Duodenal mucosa (tissue), 2 donors: Measurements from ENCODE around the gene APOB.

Experiments
- H3K27ac ChIP-seq: one replicate; pipeline ENCODE4 v1.7.0; 2013; ENCODE audit warnings: low read depth, low read length
- H3K27me3 ChIP-seq, 2 donors: one replicate each; pipeline ENCODE4 v1.7.0; 2013; ENCODE audit warnings: low read length in 2 of 2, control low read depth in 1 of 2; ENCODE audit not compliant: insufficient read depth in 2 of 2, control insufficient read depth in 1 of 2
- H3K36me3 ChIP-seq, 2 donors: one replicate each; pipeline ENCODE4 v1.7.0; 2013; ENCODE audit warnings: low read length in 2 of 2, control low read depth in 1 of 2; ENCODE audit not compliant: insufficient read depth in 2 of 2, control insufficient read depth in 1 of 2
- H3K4me1 ChIP-seq, 2 donors: one replicate each; pipeline ENCODE4 v1.7.0; 2013; ENCODE audit warnings: low read length in 2 of 2, control low read depth in 1 of 2; ENCODE audit not compliant: insufficient read depth in 2 of 2, control insufficient read depth in 1 of 2
- H3K4me3 ChIP-seq, 2 donors: one replicate each; pipeline ENCODE4 v1.7.0; 2013; ENCODE audit warnings: low read length in 2 of 2, low read depth in 1 of 2
- H3K9ac ChIP-seq, 2 donors: one replicate each; pipeline ENCODE4 v1.7.0; 2013; ENCODE audit warnings: low read length in 2 of 2, low read depth in 1 of 2
- H3K9me3 ChIP-seq, 2 donors: one replicate each; pipeline ENCODE4 v1.7.0; 2013; ENCODE audit warnings: low read length in 2 of 2, control low read depth in 1 of 2; ENCODE audit not compliant: control insufficient read depth in 1 of 2

Gene APOB

DNA sequence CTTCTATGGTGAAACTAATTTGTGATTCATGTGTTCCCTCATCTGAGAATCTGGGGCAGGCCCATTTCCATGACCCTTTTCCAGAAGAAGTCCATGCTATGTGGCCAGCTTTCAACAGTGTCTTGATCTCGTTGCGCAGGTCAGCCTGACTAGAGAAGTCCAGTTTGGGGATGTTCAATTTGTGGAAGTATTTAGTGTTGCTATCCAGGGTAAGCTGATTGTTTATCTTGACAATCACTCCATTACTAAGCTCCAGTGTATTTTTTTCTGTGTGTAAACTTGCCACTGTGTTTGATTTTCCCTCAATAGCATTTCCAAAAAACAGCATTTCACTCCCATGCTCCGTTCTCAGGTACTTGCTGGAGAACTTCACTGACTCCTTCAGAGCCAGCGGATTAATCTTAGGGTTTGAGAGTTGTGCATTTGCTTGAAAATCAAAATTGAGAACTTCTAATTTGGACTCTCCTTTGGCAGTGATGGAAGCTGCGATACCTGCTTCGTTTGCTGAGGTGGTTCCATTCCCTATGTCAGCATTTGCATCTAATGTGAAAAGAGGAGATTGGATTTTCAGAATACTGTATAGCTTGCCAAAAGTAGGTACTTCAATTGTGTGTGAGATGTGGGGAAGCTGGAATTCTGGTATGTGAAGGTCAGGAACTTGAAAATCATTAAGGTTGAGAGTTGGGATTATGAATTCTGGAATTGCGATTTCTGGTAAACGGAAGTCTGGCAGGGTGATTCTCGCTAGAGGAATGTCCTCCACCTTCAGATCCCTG is 35.7 kb downstream of the APOB start:
- Histone ChIP-seq H3K36me3 (peaks cover 0 to 22% of the 10 kb centered on the region in 2 donors), H3K4me1 (no peaks in the 10 kb centered on the region), H3K9me3 (peaks cover 4 to 6% of the 10 kb centered on the region in 2 donors), H3K9ac (no peak overlapping the region), H3K27ac (no peak overlapping the region), H3K4me3 (no peak overlapping the region), H3K27me3 (no peaks in the 10 kb centered on the region)

DNA sequence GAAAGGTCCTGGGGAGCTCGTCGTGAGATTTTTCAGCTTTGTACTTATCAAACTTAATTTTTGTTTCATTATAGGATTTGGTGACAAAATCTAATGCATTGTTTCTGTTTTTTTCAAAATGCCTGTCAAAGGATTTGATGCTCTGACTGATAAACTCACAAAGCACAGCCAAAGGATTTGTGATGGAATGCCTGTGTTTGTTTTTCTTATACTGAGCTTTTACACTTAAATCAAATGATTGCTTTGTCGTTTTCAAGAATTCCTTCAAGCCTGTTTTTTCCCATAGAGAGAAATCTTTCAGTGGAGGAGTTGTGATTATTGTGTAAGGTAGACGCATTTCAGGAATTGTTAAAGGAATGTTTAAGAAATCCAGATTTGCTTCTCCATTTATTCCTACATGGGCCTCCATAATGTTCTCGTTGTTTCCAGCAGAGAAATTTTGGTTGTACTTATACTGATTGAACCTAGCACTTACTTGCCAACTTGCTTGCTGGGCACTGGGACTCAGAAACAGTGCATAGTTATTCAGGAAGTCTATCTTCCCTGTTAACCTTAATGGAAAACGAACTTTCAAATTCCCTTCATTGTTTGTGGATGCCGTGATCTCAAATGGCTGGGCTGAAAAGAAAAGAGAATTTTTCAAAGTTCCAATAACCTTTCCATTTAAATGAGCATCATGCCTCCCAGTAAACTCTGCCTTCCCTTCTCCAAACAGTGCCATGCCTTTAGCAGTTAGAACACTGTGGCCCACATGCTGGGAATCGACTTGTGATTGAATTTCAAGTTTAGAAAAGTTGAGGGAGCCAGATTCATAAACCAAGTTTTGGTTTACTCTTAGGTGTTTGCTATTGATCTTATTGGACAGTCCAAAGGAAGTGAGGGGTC is 36.5 kb downstream of the APOB start:
- Histone ChIP-seq H3K27me3 (no peaks in the 10 kb centered on the region), H3K36me3 (peaks cover 0 to 16% of the 10 kb centered on the region in 2 donors), H3K9me3 (peaks cover 4 to 6% of the 10 kb centered on the region in 2 donors), H3K4me1 (no peaks in the 10 kb centered on the region), H3K4me3 (no peak overlapping the region), H3K9ac (no peak overlapping the region), H3K27ac (no peak overlapping the region)

DNA sequence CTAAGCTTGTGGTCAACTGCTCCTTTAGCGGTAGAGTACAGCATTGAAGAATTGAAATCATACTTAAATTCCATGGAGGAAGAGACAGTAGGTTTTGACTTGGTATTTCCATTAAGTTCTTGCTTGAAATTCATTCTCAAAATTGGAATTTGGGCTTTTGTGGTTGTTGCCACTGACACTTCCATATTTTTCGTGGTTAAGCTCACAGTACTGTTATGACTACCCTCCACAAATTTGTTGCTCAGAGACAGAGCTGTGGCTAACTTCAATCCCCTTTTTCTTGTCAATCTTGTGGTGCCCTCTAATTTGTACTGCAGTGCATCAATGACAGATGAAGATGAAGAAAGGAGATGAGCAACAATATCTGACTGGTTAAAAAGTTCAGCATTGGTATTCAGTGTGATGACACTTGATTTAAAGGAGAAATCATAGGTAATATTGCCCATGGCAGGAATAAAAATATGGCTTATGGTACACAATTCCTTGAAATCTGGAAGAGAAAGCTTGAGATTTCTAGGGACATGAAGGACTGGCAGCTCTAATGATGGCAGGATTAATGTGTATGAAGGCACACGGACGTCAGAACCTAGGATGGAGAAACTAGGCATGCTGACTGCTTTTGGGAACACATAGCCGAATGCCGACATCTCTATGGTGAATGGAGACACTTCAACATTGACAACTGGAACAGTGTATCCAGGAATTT is 37.3 kb downstream of the APOB start:
- Histone ChIP-seq H3K27ac (no peak overlapping the region), H3K4me3 (no peak overlapping the region), H3K27me3 (no peaks in the 10 kb centered on the region), H3K9me3 (peaks cover 4 to 6% of the 10 kb centered on the region in 2 donors), H3K4me1 (no peaks in the 10 kb centered on the region), H3K9ac (no peak overlapping the region), H3K36me3 (peaks cover 0 to 8% of the 10 kb centered on the region in 2 donors)

DNA sequence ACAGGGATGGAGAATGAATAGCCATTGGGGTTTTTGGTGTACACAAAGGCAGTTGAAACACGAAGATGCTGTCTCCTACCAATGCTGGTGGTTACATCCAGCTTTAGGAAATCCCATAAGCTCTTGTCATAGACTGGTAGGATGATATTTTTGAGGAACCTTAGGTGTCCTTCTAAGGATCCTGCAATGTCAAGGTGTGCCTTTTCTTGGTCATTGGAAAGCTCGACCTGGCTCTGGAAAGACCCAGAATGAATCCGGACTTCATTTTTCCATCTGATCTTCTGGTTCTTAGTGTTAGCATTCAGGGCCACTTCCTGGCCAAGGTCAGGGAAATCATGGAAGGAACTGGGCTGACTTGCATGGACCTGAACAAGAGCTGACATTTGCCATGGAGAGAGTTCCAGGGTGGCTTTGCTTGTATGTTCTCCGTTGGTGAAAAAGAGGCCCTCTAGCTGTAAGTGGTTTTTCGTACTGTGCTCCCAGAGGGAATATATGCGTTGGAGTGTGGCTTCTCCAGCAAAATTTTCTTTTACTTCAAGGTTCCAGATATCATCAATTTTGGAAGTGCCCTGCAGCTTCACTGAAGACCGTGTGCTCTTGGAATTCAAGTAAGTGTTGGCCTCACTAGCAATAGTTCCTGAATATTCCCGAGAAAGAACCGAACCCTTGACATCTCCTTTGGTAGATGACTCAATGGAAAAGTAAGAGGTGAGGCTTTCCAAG is 38.0 kb downstream of the APOB start:
- Histone ChIP-seq H3K36me3 (peaks cover 0 to under 1% of the 10 kb centered on the region in 2 donors), H3K9me3 (peaks cover 3 to 4% of the 10 kb centered on the region in 2 donors), H3K4me3 (no peak overlapping the region), H3K27me3 (no peaks in the 10 kb centered on the region), H3K27ac (no peak overlapping the region), H3K9ac (no peak overlapping the region), H3K4me1 (no peaks in the 10 kb centered on the region)

DNA sequence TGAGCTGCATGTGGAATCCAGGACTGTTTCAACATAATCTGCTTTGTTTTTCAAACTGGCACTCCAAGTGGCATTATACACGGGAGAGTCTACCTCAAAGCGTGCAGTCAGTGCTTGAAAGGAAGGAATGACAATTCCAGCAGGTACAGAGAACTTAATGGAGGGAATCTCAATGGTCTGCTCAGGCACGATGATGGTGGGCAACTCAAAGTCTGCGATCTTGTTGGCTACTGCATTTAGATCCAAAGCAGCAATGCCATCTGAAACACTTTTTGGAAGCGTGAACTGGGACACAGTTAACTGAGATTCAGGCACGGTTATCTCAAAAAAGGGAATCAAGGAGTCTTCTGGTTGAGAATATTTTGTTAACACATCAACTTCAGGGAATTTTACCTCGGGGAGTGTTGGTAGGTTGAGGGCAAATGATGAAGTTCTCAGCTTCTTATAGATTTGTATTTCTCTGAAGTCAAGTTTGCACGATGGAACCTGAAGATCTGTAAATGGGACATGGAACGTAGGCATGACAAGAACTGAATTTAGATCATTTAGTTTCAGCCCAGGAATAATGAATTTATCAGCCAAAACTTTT is 38.7 kb downstream of the APOB start:
- no peak overlapping the region for H3K4me3 ChIP-seq
- no peaks in the 10 kb centered on the region for H3K27me3 ChIP-seq
- H3K9me3 ChIP-seq = peaks cover 0 to 4% of the 10 kb centered on the region in 2 donors
- H3K27ac ChIP-seq = no peak overlapping the region
- H3K36me3 ChIP-seq = no peaks in the 10 kb centered on the region
- H3K4me1 ChIP-seq = no peaks in the 10 kb centered on the region
- H3K9ac ChIP-seq = no peak overlapping the region

DNA sequence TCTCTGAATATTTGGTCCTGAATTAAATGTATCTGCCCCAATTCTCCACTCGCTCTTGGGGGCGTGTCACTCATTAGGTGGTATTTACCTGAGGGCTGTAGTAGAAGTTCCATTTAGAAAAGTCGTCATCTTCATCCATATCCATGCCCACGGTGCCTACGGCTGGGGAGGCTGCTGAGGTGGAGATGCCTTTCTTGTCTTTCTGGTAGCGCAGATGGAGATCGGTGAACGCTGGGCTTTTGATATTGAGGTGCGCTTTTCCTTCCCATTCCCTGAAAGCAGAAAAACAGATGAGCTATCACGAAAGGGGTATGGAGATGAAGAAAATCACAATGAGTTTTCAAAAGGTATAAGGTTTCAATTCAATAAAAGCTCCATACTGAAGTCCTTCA is 39.7 kb downstream of the APOB start:
- Histone ChIP-seq H3K36me3 (no peaks in the 10 kb centered on the region), H3K27ac (no peak overlapping the region), H3K9me3 (peaks cover 0 to 3% of the 10 kb centered on the region in 2 donors), H3K4me3 (no peak overlapping the region), H3K27me3 (no peaks in the 10 kb centered on the region), H3K9ac (no peak overlapping the region), H3K4me1 (no peaks in the 10 kb centered on the region)

DNA sequence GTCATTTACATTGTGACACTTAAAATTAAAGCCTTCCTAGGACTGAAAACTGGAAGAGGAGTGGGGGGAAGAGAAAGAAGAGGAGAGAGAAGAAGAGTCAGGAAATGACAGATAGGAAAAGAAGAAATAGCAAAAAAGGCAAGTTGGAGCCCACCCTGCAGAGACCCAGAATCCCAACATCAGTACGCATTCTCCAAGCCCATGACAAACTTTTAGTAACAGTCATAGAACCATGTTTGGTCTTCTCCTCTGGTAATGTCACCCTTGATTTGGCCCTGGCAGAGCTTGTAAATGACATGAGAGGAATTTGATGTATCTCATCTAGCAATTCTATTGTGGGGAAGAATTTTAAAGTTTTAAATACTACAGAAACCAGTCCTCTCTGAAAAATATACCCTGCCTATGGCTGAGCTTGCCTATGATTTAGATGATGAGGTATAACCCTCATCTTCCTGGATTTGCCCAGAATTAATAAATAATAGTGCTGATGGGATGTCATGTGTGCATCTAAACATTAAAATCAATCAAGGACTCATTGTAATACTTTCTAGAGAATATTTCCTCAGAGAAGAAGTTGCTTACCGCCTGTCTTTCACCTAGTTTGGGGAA is 40.2 kb downstream of the APOB start:
- Histone ChIP-seq H3K9me3 (no peaks in the 10 kb centered on the region), H3K27ac (no peak overlapping the region), H3K4me1 (no peaks in the 10 kb centered on the region), H3K36me3 (no peaks in the 10 kb centered on the region), H3K4me3 (no peak overlapping the region), H3K9ac (no peak overlapping the region), H3K27me3 (no peaks in the 10 kb centered on the region)

DNA sequence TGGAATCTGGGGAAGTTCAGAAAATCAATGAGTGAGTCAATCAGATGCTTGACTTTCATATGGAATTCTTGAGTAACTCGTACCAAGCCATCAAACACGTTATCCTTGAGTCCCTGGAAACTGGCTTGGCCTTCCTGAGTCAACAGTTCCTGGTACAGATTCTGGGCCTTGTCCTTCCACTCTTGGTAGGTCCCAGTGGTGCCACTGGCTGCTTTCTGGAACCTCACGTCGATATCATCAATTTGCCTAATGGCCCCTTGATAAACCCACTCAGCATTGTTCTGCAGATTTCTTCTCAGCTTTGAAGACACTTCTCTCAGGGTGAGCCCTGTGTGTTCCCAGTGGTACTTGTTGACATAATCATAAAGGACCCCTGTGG is 41.1 kb downstream of the APOB start:
- no peaks in the 10 kb centered on the region for H3K4me1 ChIP-seq
- no peak overlapping the region for H3K4me3 ChIP-seq
- no peak overlapping the region for H3K27ac ChIP-seq
- H3K27me3 ChIP-seq = no peaks in the 10 kb centered on the region
- no peaks in the 10 kb centered on the region for H3K9me3 ChIP-seq
- no peak overlapping the region for H3K9ac ChIP-seq
- no peaks in the 10 kb centered on the region for H3K36me3 ChIP-seq
